IPS-15b (cell line): Measurements from ENCODE around the gene LGR4.

Source experiments
- H3K27me3 ChIP-seq: one replicate; pipeline ENCODE4 v1.6.1; 2013; ENCODE audit warnings: low read length; ENCODE audit not compliant: control insufficient read depth, insufficient read depth
- H3K36me3 ChIP-seq: one replicate; pipeline ENCODE4 v1.6.1; 2013; ENCODE audit warnings: low read length; ENCODE audit not compliant: control insufficient read depth, insufficient read depth
- H3K4me1 ChIP-seq: one replicate; pipeline ENCODE4 v1.6.1; 2013; ENCODE audit warnings: mild to moderate bottlenecking, low read length; ENCODE audit not compliant: control insufficient read depth, insufficient read depth
- H3K4me3 ChIP-seq: one replicate; pipeline ENCODE4 v1.5.1; 2013; ENCODE audit warnings: low read depth, low read length
- H3K9ac ChIP-seq: one replicate; pipeline ENCODE4 v1.6.1; 2013; ENCODE audit warnings: low read depth, mild to moderate bottlenecking, low read length
- H3K9me3 ChIP-seq: one replicate; pipeline ENCODE4 v1.6.1; 2013; ENCODE audit warnings: mild to moderate bottlenecking, low read length; ENCODE audit not compliant: control insufficient read depth, insufficient read depth

The LGR4 gene

DNA sequence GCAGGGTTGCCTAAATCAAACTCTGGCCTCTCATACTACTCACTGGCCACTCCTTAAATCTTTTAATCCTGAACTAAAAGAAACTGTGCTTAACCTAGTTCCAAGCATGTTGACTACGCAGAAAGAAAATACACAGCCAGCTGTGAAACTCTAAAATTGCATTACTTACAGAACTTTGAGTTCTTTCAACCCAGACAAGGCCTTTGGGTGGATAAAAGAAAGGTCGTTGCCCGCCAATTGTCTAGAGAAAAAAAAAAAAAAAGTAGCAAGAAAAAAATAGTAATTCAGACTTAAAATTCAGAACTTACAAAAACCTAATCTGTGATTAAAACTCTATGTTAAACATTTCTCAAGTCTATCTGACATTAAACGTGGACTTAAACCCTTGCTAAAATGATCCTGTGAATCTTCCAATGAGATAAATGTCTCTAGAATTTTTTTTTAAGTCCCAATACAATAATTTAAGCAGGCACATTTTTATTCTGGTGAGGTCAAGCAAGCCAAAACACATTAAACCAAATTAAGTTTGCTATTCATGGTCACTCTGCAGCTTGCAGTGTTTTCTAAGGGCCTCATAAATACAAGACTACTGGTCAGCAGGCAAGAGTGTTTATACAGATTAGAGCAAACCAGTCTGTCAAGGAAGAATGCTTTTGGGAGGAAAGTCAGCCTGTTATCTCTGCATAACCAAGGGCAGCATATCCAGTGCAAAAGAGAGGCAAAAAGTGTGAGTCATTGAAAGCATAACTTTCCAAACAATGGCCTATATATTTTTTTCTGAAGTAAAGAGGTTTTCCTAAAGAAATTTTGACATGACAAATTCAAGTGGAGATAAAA, 80.1 kb downstream of the LGR4 start:
- no peak overlapping the region for H3K4me3 ChIP-seq
- H3K9ac ChIP-seq, result no peak overlapping the region
- H3K27me3 ChIP-seq, result no peaks in the 10 kb centered on the region
- no peaks in the 10 kb centered on the region for H3K9me3 ChIP-seq
- peaks cover 67% of the 10 kb centered on the region for H3K4me1 ChIP-seq
- no peaks in the 10 kb centered on the region for H3K36me3 ChIP-seq

DNA sequence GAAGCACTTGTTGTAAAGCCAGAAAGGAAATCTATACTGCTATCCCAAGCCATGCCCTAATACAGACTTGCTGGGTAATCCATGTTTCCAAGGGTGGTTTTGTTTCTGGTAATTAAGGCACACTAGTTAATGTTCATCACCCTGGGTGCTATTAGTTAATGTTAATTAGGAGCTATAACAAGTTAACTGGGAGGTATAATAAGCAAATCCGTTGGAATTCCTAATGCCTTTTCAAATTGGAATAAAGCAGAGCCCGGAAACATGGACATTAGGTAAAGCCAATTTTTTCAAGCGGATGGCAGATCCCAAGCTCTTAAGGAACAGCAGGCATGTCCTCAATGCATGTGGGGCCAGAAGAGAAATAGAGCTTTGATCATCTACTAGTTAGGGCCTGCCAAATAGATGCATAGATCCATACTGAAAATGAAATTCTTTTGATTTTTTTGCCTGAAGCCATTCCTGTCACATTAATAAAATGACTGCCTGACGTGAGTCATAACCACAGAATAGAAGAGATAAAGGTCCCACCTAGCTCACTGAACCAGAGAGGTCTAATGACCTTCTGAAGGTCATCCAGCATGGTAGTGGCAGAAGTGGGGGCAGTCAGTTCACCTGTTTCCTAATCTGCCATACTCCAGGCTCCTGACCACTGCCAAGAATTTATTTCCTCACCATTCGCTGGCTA, 81.1 kb downstream of the LGR4 start:
- no peaks in the 10 kb centered on the region for H3K27me3 ChIP-seq
- peaks cover 64% of the 10 kb centered on the region for H3K4me1 ChIP-seq
- H3K4me3 ChIP-seq, result no peak overlapping the region

DNA sequence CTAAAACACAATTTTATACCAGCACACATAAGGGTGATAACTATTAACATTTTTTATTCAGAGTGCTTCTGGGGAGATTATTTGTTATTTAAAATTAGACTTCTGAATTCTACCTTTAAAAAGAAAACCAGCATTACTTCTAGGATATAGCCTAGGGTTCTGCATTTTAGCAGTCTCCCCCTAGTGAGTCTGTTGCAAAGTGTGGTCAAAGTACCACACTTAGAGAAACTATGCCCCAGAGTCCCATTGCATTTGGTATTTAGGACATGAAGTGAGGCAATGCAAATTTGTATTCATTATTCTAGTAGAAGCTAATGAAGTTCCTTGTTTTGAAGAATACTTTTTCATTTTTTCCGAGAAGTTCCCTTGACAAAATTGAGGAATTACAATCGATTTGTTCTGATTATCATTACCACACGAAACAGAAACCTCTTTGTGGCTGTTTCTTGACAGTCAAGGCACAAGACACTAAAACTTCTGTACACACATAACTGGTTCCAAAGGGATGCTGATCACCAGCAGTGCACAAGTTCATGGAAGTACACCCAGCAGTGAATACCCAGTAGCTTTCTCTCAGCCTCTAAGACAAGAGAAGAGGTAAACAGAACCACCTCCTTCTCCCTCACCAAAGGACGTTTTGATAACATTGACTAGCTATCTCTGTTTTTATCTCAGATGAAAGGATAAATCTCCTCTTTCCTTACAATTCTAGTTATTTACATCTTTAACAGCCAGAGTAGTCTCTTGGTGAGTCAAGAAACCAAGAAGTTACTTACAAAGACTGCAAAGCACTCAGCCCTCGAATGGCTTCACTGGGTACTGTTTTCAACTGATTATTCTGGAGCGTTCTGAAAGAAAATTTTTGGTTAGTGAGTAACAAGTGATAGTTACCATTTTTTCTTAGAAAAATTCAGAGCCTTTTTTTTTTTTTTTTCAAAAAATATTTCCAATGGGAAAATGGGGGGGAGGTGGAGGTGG, 82.0 kb downstream of the LGR4 start:
- Histone ChIP-seq H3K9ac (no peak overlapping the region), H3K4me1 (peaks cover 57% of the 10 kb centered on the region), H3K27me3 (no peaks in the 10 kb centered on the region), H3K4me3 (no peak overlapping the region), H3K9me3 (no peaks in the 10 kb centered on the region), H3K36me3 (no peaks in the 10 kb centered on the region)

More for the DNA sequence above, 81.1 kb downstream of the LGR4 start:
- H3K36me3 ChIP-seq, result no peaks in the 10 kb centered on the region
- H3K9me3 ChIP-seq, result no peaks in the 10 kb centered on the region
- H3K9ac ChIP-seq, result no peak overlapping the region

DNA sequence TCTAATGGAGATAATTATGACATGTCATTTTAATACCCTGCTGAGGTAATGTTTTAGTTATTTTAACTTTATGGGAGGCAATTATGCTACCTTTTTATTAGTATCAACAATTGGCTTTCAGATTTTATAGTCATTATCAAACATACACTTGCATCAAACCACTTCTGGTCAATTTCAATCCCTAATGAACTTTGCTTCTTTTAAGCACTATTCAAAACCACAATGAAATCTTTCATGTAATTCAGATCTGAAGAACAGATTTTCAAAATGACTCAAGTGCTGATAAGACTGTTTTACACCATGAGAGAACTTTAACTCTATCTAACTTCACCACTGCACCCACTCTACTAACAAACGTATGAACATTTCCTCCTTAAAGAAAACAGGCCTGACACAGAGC, 83.7 kb downstream of the LGR4 start:
- Histone ChIP-seq H3K4me1 (peaks cover 47% of the 10 kb centered on the region), H3K36me3 (peaks cover 9% of the 10 kb centered on the region), H3K27me3 (no peaks in the 10 kb centered on the region), H3K4me3 (no peak overlapping the region), H3K9ac (no peak overlapping the region), H3K9me3 (no peaks in the 10 kb centered on the region)

DNA sequence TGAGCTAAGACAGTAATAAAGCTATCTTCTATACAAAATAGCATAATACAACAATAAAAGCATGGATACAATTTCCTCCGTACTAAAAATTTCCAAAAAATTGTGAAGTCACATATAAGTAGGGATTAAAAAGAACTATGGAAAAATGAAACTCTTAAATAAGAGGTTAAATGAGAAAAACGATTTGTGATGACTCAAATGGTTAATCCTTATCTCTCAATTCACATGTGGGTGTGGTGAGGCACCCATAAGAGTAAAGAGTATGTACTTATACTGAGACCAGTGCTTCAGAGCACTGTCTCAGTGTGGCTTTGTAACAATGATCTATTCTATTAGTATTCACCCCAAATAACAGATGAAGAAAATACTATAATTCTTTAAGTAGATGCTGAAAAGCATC, 84.6 kb downstream of the LGR4 start:
- peaks cover 44% of the 10 kb centered on the region for H3K4me1 ChIP-seq

DNA sequence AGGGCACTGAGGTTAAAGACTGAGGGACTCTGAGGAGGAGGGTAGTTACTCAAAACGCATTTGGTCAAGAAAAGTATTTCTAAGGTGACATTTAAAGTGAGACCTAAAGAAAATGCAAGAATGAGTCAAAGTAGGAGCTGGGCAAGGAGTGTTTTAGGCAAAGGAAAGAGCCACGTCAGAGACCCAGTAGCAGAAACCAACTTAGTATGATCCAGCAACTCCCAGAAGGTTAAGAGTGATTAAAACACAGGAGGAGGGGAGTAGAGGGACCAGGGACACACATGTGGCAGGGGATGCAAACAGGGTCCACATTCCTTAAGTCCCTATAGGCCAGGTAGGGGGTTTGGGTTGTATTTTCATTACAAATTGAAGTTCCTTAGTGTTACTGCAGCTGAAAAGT, 85.2 kb downstream of the LGR4 start:
- Histone ChIP-seq H3K27me3 (no peaks in the 10 kb centered on the region), H3K9ac (no peak overlapping the region), H3K36me3 (peaks cover 11% of the 10 kb centered on the region), H3K9me3 (no peaks in the 10 kb centered on the region), H3K4me3 (no peak overlapping the region), H3K4me1 (peaks cover 39% of the 10 kb centered on the region)

More for the DNA sequence above, 84.6 kb downstream of the LGR4 start:
- no peaks in the 10 kb centered on the region for H3K27me3 ChIP-seq
- H3K9me3 ChIP-seq, result no peaks in the 10 kb centered on the region
- H3K4me3 ChIP-seq, result no peak overlapping the region
- H3K9ac ChIP-seq, result no peak overlapping the region
- peaks cover 9% of the 10 kb centered on the region for H3K36me3 ChIP-seq

DNA sequence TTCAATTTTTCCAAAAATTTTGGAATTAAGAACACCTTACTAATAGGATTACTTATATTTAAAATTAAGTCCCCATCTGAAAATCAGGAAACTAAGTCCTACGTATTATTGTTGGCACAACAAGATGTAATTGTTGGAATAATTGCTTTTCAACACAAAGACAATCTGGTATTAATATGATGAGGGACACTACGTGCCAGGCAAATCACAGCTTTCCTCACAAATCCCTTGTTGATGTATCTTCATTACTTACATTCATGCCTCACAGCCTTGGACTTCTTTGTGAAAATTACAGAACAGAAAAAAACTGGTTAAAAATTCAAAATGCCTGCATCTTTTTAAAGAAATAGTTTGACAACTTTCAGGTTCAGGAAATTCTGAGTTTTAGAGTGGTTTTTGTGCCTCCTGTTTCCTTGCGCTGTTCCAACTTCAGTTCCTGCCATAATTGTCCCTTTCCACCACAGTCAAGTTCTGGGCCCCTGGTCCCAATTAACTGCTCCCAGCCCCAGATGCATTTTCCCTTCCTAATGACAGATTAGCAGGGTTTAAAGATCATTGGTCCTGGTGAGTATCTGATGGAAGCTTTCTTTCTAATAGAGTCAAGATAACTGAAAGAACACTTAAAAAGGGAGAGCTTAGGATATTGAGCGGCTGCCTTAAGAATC, 86.3 kb downstream of the LGR4 start:
- Histone ChIP-seq H3K4me3 (no peak overlapping the region), H3K4me1 (peaks cover 31% of the 10 kb centered on the region), H3K36me3 (peaks cover 13% of the 10 kb centered on the region), H3K9me3 (no peaks in the 10 kb centered on the region), H3K9ac (no peak overlapping the region), H3K27me3 (no peaks in the 10 kb centered on the region)

DNA sequence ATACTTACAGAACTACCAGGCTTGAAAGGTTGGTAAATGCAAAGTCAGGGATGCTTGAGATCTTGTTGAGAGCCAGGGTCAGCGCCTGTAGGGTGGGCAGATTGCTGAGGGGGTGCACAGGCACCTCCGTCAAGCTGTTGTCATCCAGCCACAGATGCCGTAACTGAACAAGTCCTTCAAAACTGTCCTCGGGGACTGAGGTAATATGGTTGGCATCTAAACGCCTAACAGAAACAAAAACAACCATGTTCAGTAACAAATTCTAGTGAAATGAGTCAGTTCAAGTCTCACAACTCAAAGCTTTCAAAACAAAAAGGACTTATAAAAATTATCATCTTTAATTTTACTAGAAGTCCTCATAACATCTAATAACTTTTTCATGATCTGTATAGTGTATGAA, 87.3 kb downstream of the LGR4 start:
- no peaks in the 10 kb centered on the region for H3K27me3 ChIP-seq
- H3K9ac ChIP-seq, result no peak overlapping the region
- no peaks in the 10 kb centered on the region for H3K9me3 ChIP-seq
- peaks cover 13% of the 10 kb centered on the region for H3K36me3 ChIP-seq
- H3K4me1 ChIP-seq, result peaks cover 23% of the 10 kb centered on the region
- no peak overlapping the region for H3K4me3 ChIP-seq

DNA sequence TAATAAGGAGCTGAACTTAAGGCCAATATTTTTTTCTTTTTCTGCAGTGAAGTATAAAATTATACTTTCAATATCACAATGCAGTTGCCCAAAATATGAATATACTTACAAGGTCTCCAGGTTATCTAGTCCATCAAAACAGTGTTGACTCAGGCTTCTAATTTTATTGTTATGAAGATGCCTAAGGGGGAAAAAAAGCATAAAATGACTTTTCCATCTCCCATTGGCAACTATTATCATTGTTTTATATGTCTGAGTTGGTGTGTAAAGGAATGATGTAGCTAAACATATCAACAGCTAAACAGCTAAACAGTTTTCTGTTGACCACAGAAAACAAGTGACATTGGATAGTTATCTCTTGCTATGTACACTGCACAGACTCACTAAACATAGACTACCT, 88.4 kb downstream of the LGR4 start:
- H3K36me3 ChIP-seq, result peaks cover 17% of the 10 kb centered on the region
- no peaks in the 10 kb centered on the region for H3K9me3 ChIP-seq
- H3K27me3 ChIP-seq, result no peaks in the 10 kb centered on the region
- H3K4me3 ChIP-seq, result no peak overlapping the region
- H3K4me1 ChIP-seq, result peaks cover 14% of the 10 kb centered on the region
- H3K9ac ChIP-seq, result no peak overlapping the region

DNA sequence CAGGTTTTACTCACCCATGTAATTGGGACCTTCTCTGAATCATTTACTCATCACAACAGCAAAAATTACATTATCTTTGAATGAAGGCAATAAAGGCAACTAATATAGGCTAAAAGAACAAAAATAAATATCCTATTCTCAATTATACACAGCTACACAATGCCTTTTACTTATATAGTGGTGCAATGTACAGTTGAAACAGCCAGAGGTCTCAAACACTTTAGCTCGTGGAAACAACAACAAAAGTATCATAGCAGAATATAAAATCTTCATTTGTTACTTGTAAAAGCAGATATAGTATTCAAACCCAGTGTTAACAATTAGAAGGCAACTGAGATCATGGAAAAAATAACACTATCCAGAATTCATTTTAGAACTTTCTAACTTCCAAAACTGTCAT, 88.9 kb downstream of the LGR4 start:
- Histone ChIP-seq H3K9ac (no peak overlapping the region), H3K4me3 (no peak overlapping the region), H3K9me3 (no peaks in the 10 kb centered on the region), H3K4me1 (peaks cover 10% of the 10 kb centered on the region), H3K36me3 (peaks cover 17% of the 10 kb centered on the region), H3K27me3 (no peaks in the 10 kb centered on the region)

DNA sequence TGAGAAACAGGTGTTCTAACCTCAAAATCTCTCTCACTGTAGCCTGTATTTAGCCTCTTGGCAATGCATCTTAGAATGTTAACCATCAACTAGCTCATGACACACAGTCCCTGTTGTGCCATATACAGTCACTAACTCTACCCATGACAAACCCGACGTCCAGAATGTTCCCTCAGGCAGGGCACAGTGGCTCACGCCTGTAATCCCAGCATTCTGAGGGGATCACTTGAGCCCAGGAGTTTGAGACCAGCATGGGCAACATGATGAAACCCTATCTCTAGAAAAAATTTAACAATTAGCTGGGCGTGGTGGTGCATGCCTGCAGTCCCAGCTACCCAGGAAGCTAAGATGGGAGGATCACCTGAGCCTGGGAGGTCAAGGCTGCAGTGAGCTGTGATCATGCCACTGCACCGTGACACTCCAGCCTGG, 91.3 kb downstream of the LGR4 start:
- H3K4me1 ChIP-seq, result no peaks in the 10 kb centered on the region
- no peaks in the 10 kb centered on the region for H3K27me3 ChIP-seq
- H3K4me3 ChIP-seq, result no peak overlapping the region
- no peaks in the 10 kb centered on the region for H3K9me3 ChIP-seq
- H3K9ac ChIP-seq, result no peak overlapping the region
- H3K36me3 ChIP-seq, result peaks cover 17% of the 10 kb centered on the region
